Measurements from ENCODE around the gene MYOG.

Gene MYOG

DNA sequence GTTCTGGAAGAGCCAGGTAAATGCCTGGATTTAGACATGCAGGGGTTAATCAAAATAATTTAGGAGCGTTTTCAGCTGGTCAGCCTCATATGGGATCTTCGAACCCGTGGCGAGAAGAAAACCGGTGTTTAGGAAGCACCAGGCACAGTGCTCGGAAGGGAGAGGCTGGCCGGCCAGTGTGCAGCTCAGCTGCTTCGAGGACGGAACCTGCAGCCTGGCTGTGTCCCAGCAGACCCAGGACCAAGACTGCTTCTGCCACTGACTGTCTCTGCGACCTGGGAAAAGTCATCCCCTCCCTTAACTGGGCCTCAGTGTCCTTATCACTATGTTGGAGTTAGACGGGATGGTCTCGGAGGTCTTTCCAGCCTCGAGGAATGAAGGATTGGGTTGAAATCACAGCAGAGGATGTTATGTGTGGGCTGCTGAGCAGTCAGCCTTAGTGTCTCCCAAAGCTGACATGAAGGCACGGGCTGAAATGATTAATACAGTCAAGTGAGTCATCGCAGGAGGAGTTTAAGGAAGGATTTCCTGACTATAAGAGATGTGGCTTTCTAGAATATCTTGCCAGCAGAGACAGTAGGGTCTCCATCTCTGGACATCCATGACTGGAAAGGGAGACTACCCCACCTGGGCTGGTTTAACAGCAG, 38.7 kb downstream of the MYOG start:
- peak; percentile 91 for DNase-seq (ENCODE audit: low spot score)

DNA sequence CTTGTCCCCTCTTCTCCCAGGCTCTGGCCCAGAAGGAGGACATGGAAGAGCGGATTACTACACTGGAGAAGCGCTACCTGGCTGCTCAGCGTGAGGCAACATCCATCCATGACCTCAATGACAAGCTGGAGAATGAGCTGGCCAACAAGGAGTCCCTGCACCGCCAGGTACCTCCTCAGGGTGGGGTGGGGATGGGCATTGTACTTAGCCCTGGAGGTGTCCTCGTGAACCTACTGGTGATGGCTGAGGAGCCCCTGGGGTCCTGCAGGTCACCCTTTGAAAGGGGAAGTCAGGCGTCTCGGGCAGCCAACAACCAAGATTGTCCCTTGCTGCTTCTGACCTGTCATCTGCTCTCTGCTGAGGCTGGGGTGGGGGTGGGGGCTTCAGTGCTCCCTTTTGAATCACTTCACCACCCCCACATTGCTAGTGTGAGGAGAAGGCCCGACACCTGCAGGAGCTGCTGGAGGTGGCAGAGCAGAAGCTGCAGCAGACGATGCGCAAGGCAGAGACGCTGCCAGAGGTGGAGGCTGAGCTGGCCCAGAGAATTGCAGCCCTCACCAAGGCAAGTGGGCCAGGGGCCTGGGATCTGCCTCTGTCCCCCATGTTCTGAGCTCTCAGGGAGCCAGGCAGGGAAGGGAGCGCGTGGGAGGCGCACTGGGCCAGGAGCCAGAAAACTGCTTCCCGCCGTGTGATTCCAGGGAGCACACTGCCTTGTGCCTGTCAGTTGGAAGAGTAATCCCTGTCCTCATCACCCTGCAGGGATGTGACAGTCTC, 39.8 kb downstream of the MYOG start:
- no peak for DNase-seq (ENCODE audit: low spot score)

- no peak for DNase-seq (ENCODE audit: low spot score)
Observed at GRCh38 chr1:203045336-203045735, 40.5 kb downstream of the MYOG start.

DNA sequence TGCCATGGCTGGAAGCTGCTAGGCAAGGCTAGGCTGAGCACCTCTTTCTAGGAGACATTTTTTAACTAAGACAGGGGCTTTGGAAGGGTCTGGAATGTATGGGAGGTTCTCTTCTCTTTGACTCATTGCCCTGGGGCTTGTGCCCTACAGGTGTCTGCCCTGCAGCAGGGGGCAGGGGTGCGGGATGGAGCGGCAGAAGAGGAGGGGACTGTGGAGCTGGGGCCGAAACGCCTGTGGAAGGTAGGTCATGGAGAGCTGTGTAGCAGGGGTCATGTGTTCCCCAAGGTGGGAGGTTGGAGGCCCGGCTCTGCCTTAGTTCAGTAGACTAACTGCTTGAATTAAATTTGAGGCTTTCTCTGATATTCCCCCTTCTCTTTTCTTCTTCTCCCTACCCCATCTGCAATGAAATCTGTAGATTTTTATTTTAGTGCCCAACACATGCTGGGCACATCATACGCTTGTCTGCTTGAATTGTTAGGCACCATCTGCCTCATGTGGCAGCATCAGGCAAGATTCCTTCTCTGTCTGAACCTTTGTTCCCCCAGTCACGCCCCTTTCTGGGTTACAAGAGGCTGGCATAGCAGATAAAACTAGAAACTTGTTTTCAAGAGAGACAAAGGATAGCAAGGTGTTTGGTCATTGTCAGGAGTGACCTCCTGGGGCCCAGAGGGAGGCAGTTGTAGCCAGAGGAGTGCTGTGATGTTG, 41.1 kb downstream of the MYOG start:
- DNase-seq (ENCODE audit: low spot score), result no peak

DNA sequence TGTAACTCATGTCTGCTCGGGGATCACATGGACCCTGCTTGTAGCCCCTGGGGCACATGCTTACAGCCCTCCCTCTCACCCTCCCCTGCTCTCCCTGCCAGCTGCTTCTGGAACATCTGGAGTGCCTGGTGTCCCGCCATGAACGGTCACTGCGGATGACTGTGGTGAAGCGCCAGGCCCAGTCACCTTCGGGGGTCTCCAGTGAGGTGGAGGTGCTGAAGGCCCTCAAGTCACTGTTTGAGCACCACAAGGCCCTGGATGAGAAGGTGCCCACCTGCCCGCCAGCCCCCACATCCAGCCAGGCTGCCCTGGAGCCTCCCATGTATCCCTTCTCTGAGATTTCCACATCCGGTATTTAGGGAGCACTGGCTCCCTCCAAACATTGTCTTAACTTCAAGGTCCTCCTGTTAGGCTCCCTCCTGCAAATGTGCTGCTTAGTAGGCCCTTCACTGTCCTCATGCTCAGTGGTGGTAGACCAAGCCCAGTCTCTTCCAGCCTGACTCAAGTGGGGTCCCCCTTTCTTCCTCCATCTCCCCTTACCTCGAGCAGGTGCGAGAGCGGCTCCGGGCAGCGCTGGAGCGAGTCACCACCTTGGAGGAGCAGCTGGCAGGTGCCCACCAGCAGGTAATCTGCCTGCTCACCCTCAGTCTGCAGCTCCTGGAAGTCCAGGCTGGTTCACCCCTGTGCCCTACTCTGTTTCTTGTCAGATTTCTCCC, 41.8 kb downstream of the MYOG start:
- DNase-seq (ENCODE audit: low spot score), result no peak

GRCh38 chr1:203041351-203041932, 44.4 kb downstream of the MYOG start:
- no peak for DNase-seq (ENCODE audit: low spot score)

- no peak for DNase-seq (ENCODE audit: low spot score)
Observed at GRCh38 chr1:203040513-203041275, 45.1 kb downstream of the MYOG start.

DNA sequence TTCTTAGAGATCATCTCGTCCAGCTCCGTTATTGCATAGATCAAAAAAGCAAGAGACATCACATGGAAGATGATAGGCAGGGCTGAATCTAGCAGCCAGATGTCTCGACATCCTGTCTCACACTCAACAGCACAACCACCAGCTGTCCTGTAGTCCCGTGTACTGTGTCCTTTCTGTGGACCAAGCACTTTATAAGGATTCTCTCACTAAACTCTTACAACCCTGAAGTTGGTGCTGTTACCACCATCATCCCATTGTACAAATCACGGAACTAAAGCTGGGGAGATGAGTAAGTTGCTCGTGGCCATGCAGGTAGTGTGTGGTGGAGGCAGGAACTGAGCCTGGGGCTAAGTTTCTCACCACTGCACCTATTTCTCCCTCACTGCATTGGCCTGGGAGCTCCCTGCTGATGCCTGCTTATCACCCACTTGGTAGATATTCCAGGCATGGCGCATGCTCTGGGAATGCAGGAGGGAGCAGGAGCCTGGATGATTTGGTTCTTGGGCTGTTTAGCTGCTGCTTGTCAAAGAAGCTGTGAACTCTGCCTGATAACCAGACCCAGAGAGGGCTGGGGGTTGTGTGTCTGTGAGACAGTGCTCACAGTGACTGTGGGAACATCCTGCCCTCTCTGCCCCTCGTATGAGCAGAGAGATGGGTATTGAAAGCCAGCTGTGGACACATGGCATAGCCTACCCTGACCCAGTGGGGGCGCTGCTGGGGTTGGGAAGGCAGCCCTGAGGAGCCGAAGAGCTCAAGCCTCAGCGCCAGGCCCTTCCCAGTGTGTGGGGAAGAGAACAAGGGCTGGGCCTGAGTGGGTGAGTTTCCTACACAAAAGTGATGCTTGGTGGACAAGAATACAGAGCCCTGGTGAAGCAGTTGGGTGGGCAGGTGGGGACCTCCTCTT, 46.0 kb downstream of the MYOG start:
- no peak for DNase-seq (ENCODE audit: low spot score)

GRCh38 chr1:203038891-203039608, 46.8 kb downstream of the MYOG start:
- DNase-seq (ENCODE audit: low spot score), result peak; percentile 87

DNA sequence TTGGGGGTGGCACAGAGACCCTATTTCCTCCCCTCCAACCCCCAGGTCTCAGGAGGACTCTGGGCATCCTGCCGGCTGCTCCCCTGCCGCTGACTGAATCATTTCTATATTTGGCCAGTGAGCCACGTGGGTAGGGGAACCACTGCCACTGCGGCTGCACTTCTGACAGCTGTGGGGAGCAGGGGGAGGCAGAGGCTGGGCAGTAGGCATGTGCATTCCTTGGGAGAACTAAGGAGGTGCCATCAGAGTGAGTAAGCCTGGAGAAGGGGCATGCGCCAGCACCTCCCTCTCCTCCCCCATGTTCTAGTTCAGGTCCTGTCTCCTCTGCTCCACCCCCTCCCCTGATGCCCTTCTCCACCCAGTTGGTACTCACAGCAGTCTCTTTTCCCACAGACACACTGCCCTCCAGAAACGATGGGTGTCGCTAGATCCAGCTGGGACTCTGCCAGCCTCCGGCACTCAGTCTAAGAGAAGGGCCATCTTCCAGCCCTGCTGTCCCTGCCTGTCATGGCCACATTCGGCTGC, 47.5 kb downstream of the MYOG start:
- no peak for DNase-seq (ENCODE audit: low spot score)

DNA sequence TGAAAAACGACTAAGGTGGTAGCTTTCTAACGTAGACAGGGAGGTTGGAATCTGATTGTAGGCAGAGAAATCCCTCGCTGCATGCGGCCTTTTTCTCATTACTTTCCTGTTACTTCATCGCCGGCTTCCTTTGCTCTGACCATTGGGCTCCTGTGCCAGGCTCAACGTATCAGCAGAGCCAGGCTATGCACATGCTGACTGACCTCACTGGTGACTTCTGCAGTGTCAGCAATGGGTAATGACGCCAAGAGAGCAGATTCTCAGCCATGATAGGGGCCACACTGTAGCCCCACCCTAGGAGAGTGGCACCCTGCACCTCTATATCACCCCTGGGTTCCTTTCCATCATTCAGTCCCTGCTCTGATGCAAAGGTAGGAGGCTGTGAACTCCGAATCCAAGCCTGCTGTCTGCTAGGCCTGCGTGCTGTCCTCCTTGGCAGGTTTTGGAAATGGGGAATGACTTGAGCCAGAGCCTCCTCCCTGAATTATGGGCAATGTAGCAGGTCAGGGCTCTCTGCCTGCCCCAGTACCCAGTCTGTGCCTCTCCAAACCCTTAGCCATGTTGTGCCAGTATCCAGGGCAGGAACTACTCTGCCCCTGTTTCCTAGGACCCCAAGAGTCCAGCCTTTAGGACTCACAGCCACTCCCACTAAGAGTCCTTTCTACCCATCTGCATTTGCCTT, 48.2 kb downstream of the MYOG start:
- no peak for DNase-seq (ENCODE audit: low spot score)

DNA sequence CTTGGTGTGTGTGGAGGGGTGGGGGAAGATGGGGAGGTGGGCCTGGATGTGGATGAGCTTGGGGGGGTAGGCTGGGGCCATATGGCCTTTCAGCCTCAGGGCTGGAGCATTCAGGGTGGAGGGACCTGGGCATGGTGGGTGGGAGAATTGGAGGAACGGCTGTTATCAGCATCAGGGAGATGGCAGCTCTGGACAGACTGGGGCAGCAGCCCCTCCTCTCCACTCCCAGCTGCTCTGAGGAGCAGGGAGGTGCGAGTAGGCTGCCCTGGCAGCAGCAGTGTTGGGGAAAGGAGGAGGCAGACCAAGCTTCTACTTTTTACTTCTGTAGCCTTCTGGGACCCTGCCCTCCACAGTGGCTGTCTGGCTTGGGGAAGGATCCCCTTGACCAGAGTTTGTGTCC, 49.3 kb downstream of the MYOG start:
- no peak for DNase-seq (ENCODE audit: low spot score)

- no peak for DNase-seq (ENCODE audit: low spot score)
Observed at GRCh38 chr1:203036135-203036534, 49.7 kb downstream of the MYOG start.

- no peak for DNase-seq (ENCODE audit: low spot score)
Observed at GRCh38 chr1:203035111-203036000, 50.5 kb downstream of the MYOG start.

DNA sequence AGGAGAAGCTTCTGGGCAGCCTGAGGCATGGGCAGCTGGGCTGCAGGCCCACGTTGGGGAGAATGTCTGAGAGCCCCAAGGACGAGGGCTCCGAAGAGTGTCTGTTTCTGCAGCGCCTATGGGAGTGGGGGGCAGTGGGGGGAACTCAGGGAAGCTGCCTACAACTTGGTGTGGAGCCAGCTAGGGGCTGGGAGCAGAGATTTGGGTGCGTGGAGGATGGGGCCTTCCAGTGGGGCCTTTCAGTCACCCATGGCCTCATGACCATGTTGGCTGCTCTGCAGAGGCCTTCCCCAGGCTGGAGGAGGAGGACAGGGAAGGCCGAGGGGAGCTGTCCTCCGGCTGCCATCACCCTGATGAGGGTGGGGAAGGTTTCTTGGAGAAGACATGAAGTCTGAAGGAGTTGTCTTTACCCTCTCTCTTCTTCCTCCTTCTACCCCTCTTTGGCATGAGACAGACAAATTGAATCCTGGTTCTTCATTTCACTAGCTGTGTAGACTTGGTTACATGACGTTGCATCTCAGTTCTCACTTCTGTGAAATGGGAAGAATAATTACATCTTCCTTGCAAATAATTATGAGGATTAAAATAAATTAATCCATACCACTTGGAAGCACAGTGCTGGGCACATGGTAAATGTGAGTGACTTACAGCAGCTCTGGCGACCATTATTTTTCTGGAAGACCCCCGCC, 51.2 kb downstream of the MYOG start:
- DNase-seq (ENCODE audit: low spot score), result no peak

GRCh38 chr1:203033917-203034316, 51.9 kb downstream of the MYOG start:
- no peak for DNase-seq (ENCODE audit: low spot score)

- DNase-seq (ENCODE audit: low spot score), result no peak
Observed at GRCh38 chr1:203033287-203033686, 52.5 kb downstream of the MYOG start.
